MM.1S (cell line): ENCODE results near the gene ST3GAL4.

Experiments used
- DNase-seq: peaks from one replicate; pipeline ENCODE4 v3.0.0-alpha.2; 2015
- H2AFZ ChIP-seq: fragments of 300-600 bp; sonication (generic); 2 replicates; pipeline ENCODE4 v1.6.0; 2016; ENCODE audit warnings: antibody characterized with exemption, low read length
- H3F3A ChIP-seq: fragments of 300-600 bp; sonication (generic); 2 replicates; pipeline ENCODE4 v1.6.1; 2016; ENCODE audit warnings: mild to moderate bottlenecking, antibody characterized with exemption, low read length, moderate library complexity, mixed read lengths; ENCODE audit not compliant: insufficient read depth
- H3K27ac ChIP-seq: fragments of 300-600 bp; sonication (generic); 2 replicates; pipeline ENCODE4 v1.5.1; 2016; ENCODE audit warnings: mild to moderate bottlenecking, low read length
- H3K27me3 ChIP-seq: fragments of 300-600 bp; sonication (generic); replicated peaks from 2 replicates; pipeline ENCODE4 v1.6.0; 2016; ENCODE audit warnings: low read length; ENCODE audit not compliant: insufficient read depth
- H3K36me3 ChIP-seq: fragments of 300-600 bp; sonication (generic); replicated peaks from 2 replicates; pipeline ENCODE4 v1.6.1; 2016; ENCODE audit warnings: mild to moderate bottlenecking, low read length, mixed read lengths; ENCODE audit not compliant: insufficient read depth
- H3K4me1 ChIP-seq: fragments of 300-600 bp; sonication (generic); 2 replicates; pipeline ENCODE4 v1.6.1; 2016; ENCODE audit warnings: low read length, mixed read lengths
- H3K4me2 ChIP-seq: fragments of 300-600 bp; sonication (generic); 2 replicates; pipeline ENCODE4 v1.6.0; 2016; ENCODE audit warnings: low read depth, low read length
- H3K4me3 ChIP-seq: fragments of 300-600 bp; sonication (generic); 2 replicates; pipeline ENCODE4 v1.5.1; 2016; ENCODE audit warnings: low read length, mixed read lengths
- H3K79me2 ChIP-seq: fragments of 300-600 bp; sonication (generic); 2 replicates; pipeline ENCODE4 v1.6.1; 2016; ENCODE audit warnings: mixed run types, low read length, mixed read lengths
- H3K9ac ChIP-seq: fragments of 300-600 bp; sonication (generic); 2 replicates; pipeline ENCODE4 v1.6.1; 2016; ENCODE audit warnings: low read length, mixed read lengths
- H3K9me2 ChIP-seq: fragments of 300-600 bp; sonication (generic); replicated peaks from 2 replicates; pipeline ENCODE4 v1.6.1; 2016; ENCODE audit warnings: mild to moderate bottlenecking, low read length, mixed read lengths; ENCODE audit not compliant: insufficient read depth
- H3K9me3 ChIP-seq: fragments of 300-600 bp; sonication (generic); replicated peaks from 2 replicates; pipeline ENCODE4 v1.6.1; 2016; ENCODE audit warnings: mild to moderate bottlenecking, low read length, mixed read lengths; ENCODE audit not compliant: insufficient read depth
- H4K20me1 ChIP-seq: fragments of 300-600 bp; sonication (generic); 2 replicates; pipeline ENCODE4 v1.6.1; 2016; ENCODE audit warnings: mild to moderate bottlenecking, low read length, moderate library complexity, mixed read lengths; ENCODE audit not compliant: insufficient read depth
- EZH2 ChIP-seq: fragments of 300-600 bp; sonication (generic); optimal IDR thresholded peaks from 2 replicates; pipeline ENCODE3; 2017; ENCODE audit warnings: low read depth, mild to moderate bottlenecking, antibody characterized with exemption, low read length, mixed read lengths
- EZH2phosphoT487 ChIP-seq: fragments of 300-600 bp; sonication (generic); IDR thresholded peaks from 2 replicates; pipeline ENCODE4 v1.6.1; 2018; ENCODE audit warnings: antibody characterized with exemption, low read length
- TF ChIP-seq, protein P1 (sequence below): fragments of 300-600 bp; sonication (generic); IDR thresholded peaks from 2 replicates; pipeline ENCODE4 v1.5.1; 2016; ENCODE audit warnings: antibody characterized with exemption, low read length, mixed read lengths

ST3GAL4 gene

GRCh38 chr11:126357055-126357962 lies 1.8 kb downstream of the ST3GAL4 start:
- no peaks in the 10 kb centered on the region for H3K27me3 ChIP-seq
- no peaks in the 10 kb centered on the region for H3K79me2 ChIP-seq
- H3K9ac ChIP-seq, result no peak overlapping the region
- TF ChIP-seq EZH2 (no peak), EZH2phosphoT487 (no peak)
- TF ChIP-seq, protein P1, sequence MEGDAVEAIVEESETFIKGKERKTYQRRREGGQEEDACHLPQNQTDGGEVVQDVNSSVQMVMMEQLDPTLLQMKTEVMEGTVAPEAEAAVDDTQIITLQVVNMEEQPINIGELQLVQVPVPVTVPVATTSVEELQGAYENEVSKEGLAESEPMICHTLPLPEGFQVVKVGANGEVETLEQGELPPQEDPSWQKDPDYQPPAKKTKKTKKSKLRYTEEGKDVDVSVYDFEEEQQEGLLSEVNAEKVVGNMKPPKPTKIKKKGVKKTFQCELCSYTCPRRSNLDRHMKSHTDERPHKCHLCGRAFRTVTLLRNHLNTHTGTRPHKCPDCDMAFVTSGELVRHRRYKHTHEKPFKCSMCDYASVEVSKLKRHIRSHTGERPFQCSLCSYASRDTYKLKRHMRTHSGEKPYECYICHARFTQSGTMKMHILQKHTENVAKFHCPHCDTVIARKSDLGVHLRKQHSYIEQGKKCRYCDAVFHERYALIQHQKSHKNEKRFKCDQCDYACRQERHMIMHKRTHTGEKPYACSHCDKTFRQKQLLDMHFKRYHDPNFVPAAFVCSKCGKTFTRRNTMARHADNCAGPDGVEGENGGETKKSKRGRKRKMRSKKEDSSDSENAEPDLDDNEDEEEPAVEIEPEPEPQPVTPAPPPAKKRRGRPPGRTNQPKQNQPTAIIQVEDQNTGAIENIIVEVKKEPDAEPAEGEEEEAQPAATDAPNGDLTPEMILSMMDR, result no peak
- H3K4me1 ChIP-seq, result peaks cover 3% of the 10 kb centered on the region; the same call in 1 of the 2 replicates
- DNase-seq, result no peak
- H3K27ac ChIP-seq, result no peak overlapping the region
- H4K20me1 ChIP-seq, result no peaks in the 10 kb centered on the region
- H2AFZ ChIP-seq, result no peak overlapping the region
- no peaks in the 10 kb centered on the region for H3K9me3 ChIP-seq
- H3K9me2 ChIP-seq, result no peaks in the 10 kb centered on the region
- H3K4me3 ChIP-seq, result no peak overlapping the region
- H3F3A ChIP-seq, result no peaks in the 10 kb centered on the region
- no peak overlapping the region for H3K4me2 ChIP-seq
- H3K36me3 ChIP-seq, result no peaks in the 10 kb centered on the region

GRCh38 chr11:126357969-126358762 lies 2.7 kb downstream of the ST3GAL4 start:
- Histone ChIP-seq H3K4me3 (no peak overlapping the region), H3F3A (no peaks in the 10 kb centered on the region), H3K4me1 (no peaks in the 10 kb centered on the region), H3K27me3 (no peaks in the 10 kb centered on the region), H4K20me1 (no peaks in the 10 kb centered on the region), H2AFZ (no peak overlapping the region), H3K9me2 (no peaks in the 10 kb centered on the region), H3K79me2 (no peaks in the 10 kb centered on the region), H3K9me3 (no peaks in the 10 kb centered on the region), H3K9ac (no peak overlapping the region), H3K4me2 (no peak overlapping the region), H3K36me3 (no peaks in the 10 kb centered on the region), H3K27ac (no peak overlapping the region)
- DNase-seq, result no peak
- TF ChIP-seq, protein P1, result no peak
- TF ChIP-seq EZH2phosphoT487, result no peak
- TF ChIP-seq EZH2, result no peak

- H3K4me2 ChIP-seq, result no peak overlapping the region
- no peak overlapping the region for H3K9ac ChIP-seq
These were observed 3.3 kb downstream of the ST3GAL4 start for GRCh38 chr11:126358763-126359160.

More at GRCh38 chr11:126358763-126359160, 3.3 kb downstream of the ST3GAL4 start:
- Histone ChIP-seq H2AFZ (no peak overlapping the region), H3K9me2 (no peaks in the 10 kb centered on the region), H4K20me1 (no peaks in the 10 kb centered on the region), H3K79me2 (no peaks in the 10 kb centered on the region), H3K27me3 (no peaks in the 10 kb centered on the region), H3K4me1 (no peaks in the 10 kb centered on the region), H3K4me3 (no peak overlapping the region), H3F3A (no peaks in the 10 kb centered on the region), H3K9me3 (no peaks in the 10 kb centered on the region), H3K36me3 (no peaks in the 10 kb centered on the region), H3K27ac (no peak overlapping the region)
- DNase-seq, result no peak
- TF ChIP-seq, protein P1, result no peak
- TF ChIP-seq EZH2phosphoT487 (no peak), EZH2 (no peak)
